ENCODE data around the gene PARD6B.

- TF ChIP-seq CTCF (IDR thresholded peaks at IDR 0.05; ENCODE audit: borderline replicate concordance, extremely low read depth, low read length, poor library complexity, severe bottlenecking), result no peak
- TF ChIP-seq EZH2 (IDR thresholded peaks at IDR 0.05; ENCODE audit: borderline replicate concordance, low read depth, low read length, severe bottlenecking), result no peak
These were observed 73.9 kb downstream of the PARD6B start for GRCh38 chr20:50805349-50805684.
